SU-DHL-6 (cell line): Measurements from ENCODE around the gene RLF.

Experiments
- H2AFZ ChIP-seq: fragments of 200-600 bp; sonication (generic); 2 replicates; pipeline ENCODE4 v1.6.1; 2014; ENCODE audit warnings: low read depth, mild to moderate bottlenecking, moderate library complexity, mixed read lengths, antibody characterized with exemption, low read length; ENCODE audit not compliant: severe bottlenecking
- H3F3A ChIP-seq: fragments of 200-600 bp; shearing (Covaris generic); 2 replicates; pipeline ENCODE4 v1.6.0; 2016; ENCODE audit warnings: antibody characterized with exemption, mild to moderate bottlenecking; ENCODE audit not compliant: insufficient read depth
- H3K27ac ChIP-seq: fragments of 200-600 bp; sonication (generic); 2 replicates; pipeline ENCODE4 v1.5.1; 2016; ENCODE audit warnings: low read depth, mild to moderate bottlenecking, low read length, moderate library complexity, mixed read lengths
- H3K27me3 ChIP-seq: fragments of 200-600 bp; sonication (generic), shearing (Covaris generic); 2 replicates; pipeline ENCODE4 v1.6.0; 2014; ENCODE audit warnings: mild to moderate bottlenecking, low read length
- H3K36me3 ChIP-seq: fragments of 200-600 bp; sonication (generic); 2 replicates; pipeline ENCODE4 v1.6.1; 2014; ENCODE audit warnings: mild to moderate bottlenecking, low read length, mixed read lengths
- H3K4me2 ChIP-seq: fragments of 300-600, 200-600 bp; shearing (Covaris generic), sonication (generic); 2 replicates; pipeline ENCODE4 v1.6.0; 2014; ENCODE audit warnings: low read length, low read depth, mild to moderate bottlenecking; ENCODE audit not compliant: poor library complexity, severe bottlenecking
- H3K4me3 ChIP-seq: fragments of 200-600 bp; sonication (generic); 2 replicates; pipeline ENCODE4 v1.5.1; 2014; ENCODE audit warnings: antibody characterized with exemption, low read length, mild to moderate bottlenecking, mixed read lengths; ENCODE audit not compliant: insufficient read depth, poor library complexity, severe bottlenecking
- H3K79me2 ChIP-seq: fragments of 200-600 bp; sonication (generic); 2 replicates; pipeline ENCODE4 v1.6.1; 2014; ENCODE audit warnings: mild to moderate bottlenecking, low read length, moderate library complexity; ENCODE audit not compliant: insufficient read depth
- H3K9ac ChIP-seq: fragments of 200-600 bp; sonication (generic); 2 replicates; pipeline ENCODE4 v1.7.0; 2014; ENCODE audit warnings: mild to moderate bottlenecking, low read length
- H3K9me2 ChIP-seq: fragments of 200-600 bp; sonication (generic); replicated peaks from 2 replicates; pipeline ENCODE4 v1.6.1; 2014; ENCODE audit warnings: low read length; ENCODE audit not compliant: insufficient read depth
- H3K9me3 ChIP-seq: fragments of 200-600 bp; sonication (generic); 2 replicates; pipeline ENCODE4 v1.6.1; 2014; ENCODE audit warnings: low read length, mixed read lengths; ENCODE audit not compliant: insufficient read depth
- H4K20me1 ChIP-seq: fragments of 200-600 bp; sonication (generic); 2 replicates; pipeline ENCODE4 v1.6.1; 2014; ENCODE audit warnings: low read depth, mild to moderate bottlenecking, antibody characterized with exemption, low read length, moderate library complexity, mixed read lengths
- EZH2phosphoT487 ChIP-seq: fragments of 200-600 bp; sonication (generic), shearing (Covaris generic); conservative IDR thresholded peaks from 2 replicates; pipeline ENCODE4 v1.6.1; 2018; ENCODE audit warnings: mild to moderate bottlenecking, antibody characterized with exemption, low read length, moderate library complexity, mixed read lengths
- TF ChIP-seq, protein P1 (sequence below): fragments of 200-600 bp; sonication (generic); IDR thresholded peaks from one replicate; pipeline ENCODE4 v1.5.1; 2017; ENCODE audit warnings: antibody characterized with exemption, mild to moderate bottlenecking, low read length, moderate library complexity; ENCODE audit not compliant: insufficient read depth, poor library complexity, severe bottlenecking

The RLF gene

DNA sequence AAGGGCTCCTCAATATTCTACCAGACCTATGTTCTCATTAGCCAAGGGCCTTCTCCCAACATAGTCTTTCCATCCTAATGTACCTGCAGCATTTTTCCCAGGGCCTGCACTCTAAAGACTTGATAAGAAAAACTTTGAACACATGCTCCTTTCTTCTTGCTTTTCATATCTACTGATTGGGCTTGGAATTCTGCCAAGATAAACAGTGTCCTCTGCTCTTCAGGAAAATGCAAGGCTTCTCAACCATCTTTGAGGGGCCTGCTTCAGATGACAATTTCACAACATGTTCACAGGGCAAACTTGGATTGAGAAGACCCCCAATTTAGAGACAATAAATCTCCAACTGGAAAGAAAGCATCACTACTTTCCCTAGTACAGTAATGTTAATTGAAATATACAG lies 38.3 kb upstream of the RLF start:
- Histone ChIP-seq H3K4me2 (no peak overlapping the region), H2AFZ (no peak overlapping the region), H4K20me1 (no peaks in the 10 kb centered on the region), H3K9ac (no peak overlapping the region), H3K79me2 (no peaks in the 10 kb centered on the region), H3F3A (no peaks in the 10 kb centered on the region), H3K36me3 (no peaks in the 10 kb centered on the region), H3K9me2 (no peaks in the 10 kb centered on the region), H3K9me3 (no peaks in the 10 kb centered on the region), H3K27me3 (no peaks in the 10 kb centered on the region), H3K4me3 (no peak overlapping the region), H3K27ac (no peak overlapping the region)
- TF ChIP-seq, protein P1, sequence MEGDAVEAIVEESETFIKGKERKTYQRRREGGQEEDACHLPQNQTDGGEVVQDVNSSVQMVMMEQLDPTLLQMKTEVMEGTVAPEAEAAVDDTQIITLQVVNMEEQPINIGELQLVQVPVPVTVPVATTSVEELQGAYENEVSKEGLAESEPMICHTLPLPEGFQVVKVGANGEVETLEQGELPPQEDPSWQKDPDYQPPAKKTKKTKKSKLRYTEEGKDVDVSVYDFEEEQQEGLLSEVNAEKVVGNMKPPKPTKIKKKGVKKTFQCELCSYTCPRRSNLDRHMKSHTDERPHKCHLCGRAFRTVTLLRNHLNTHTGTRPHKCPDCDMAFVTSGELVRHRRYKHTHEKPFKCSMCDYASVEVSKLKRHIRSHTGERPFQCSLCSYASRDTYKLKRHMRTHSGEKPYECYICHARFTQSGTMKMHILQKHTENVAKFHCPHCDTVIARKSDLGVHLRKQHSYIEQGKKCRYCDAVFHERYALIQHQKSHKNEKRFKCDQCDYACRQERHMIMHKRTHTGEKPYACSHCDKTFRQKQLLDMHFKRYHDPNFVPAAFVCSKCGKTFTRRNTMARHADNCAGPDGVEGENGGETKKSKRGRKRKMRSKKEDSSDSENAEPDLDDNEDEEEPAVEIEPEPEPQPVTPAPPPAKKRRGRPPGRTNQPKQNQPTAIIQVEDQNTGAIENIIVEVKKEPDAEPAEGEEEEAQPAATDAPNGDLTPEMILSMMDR, result no peak
- TF ChIP-seq EZH2phosphoT487, result no peak

DNA sequence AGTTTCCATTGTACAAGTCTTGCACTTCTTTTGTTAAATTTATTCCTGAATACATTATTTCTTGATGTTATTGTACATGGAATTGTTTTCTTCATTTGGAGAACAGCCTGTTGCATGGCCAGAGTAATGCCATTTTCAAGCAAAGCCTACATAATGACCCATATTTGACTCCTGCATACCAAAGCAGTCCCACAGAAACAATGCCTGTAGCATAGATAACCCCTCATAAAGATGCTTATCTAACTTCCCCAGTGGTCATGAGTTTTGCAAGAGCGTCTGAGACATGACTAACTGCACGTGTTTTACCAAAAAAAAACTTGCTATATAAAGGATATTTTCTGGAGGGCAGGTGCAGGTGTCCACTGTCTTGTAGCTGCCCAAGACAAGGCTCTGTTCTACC lies 30.3 kb upstream of the RLF start:
- no peak overlapping the region for H3K4me2 ChIP-seq
- H3F3A ChIP-seq, result no peaks in the 10 kb centered on the region
- no peaks in the 10 kb centered on the region for H4K20me1 ChIP-seq
- H2AFZ ChIP-seq, result no peak overlapping the region
- TF ChIP-seq, protein P1, result no peak
- no peak for TF ChIP-seq EZH2phosphoT487
- H3K79me2 ChIP-seq, result no peaks in the 10 kb centered on the region
- no peak overlapping the region for H3K27ac ChIP-seq
- H3K9me2 ChIP-seq, result no peaks in the 10 kb centered on the region
- no peak overlapping the region for H3K4me3 ChIP-seq
- no peaks in the 10 kb centered on the region for H3K27me3 ChIP-seq
- no peaks in the 10 kb centered on the region for H3K9me3 ChIP-seq
- no peaks in the 10 kb centered on the region for H3K36me3 ChIP-seq
- H3K9ac ChIP-seq, result no peak overlapping the region

DNA sequence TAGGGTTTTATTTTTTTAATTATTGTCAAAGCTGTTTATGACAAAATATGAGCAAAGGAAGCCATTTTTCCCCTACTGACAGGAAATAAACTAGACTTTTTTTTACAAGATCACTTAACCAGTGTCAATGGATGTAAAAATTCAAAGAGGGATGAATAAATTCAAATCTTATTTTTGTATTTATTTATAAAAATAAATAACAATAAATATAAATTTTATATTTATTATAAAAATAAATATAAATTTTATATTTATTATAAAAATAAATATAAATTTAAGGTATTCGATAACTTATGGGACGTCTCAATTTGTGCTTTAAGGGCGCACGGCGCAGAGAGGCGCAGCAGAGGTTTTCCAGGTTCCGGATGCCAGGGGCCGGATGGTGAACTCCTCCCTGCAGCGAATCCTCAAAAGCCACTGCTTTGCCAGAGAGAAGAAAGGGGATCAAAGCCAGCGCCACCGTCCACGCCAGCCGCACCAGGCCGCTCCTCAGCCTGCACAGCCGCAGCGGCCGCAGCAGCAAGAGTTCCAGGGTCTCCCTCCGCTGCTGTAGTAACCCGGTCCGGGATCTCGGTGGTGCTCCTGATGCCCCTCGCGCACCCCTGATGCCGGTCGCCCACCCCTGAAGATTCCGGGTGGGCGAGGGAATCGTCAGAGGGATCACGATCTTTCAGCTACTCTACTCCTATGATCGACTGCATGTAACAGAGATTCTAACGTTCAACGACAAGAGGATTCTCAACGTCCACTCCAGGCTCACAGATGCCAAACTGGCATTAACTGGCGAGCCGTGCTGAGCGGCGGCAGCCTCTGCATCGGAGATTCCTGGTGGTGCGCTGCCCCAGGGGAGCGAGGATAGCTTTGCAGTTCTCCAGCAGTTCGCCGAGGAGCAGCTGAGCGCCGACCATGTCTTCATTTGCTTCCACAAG lies 28.5 kb upstream of the RLF start:
- Histone ChIP-seq H3K79me2 (no peaks in the 10 kb centered on the region), H3K36me3 (no peaks in the 10 kb centered on the region), H3K9me3 (no peaks in the 10 kb centered on the region), H3K27me3 (no peaks in the 10 kb centered on the region), H3K27ac (no peak overlapping the region), H3K9me2 (no peaks in the 10 kb centered on the region), H4K20me1 (no peaks in the 10 kb centered on the region), H2AFZ (no peak overlapping the region), H3K9ac (no peak overlapping the region), H3K4me3 (no peak overlapping the region), H3K4me2 (no peak overlapping the region), H3F3A (no peaks in the 10 kb centered on the region)
- TF ChIP-seq, protein P1, result no peak
- no peak for TF ChIP-seq EZH2phosphoT487
